IPS-NIHi11 (cell line): ENCODE results near the gene OR5AC2.

Source experiments
- DNase-seq: peaks from one replicate; pipeline ENCODE4 v3.0.0; 2012; ENCODE audit warnings: mixed read lengths, low spot score

OR5AC2 gene

GRCh38 chr3:98086873-98087272, at the start of gene OR5AC2:
OR5AC2 (plus strand) TSS chr3:98087173; CDS start chr3:98087173, 0 bp downstream.
- no peak for DNase-seq

GRCh38 chr3:98038286-98038685, 48.7 kb upstream of the OR5AC2 start:
- DNase-seq, result no peak

GRCh38 chr3:98038876-98039275, 48.1 kb upstream of the OR5AC2 start:
- DNase-seq, result no peak

- peak; percentile 65 for DNase-seq
These were observed 47.5 kb upstream of the OR5AC2 start for GRCh38 chr3:98039322-98040024.

- DNase-seq, result no peak
These were observed 45.6 kb upstream of the OR5AC2 start for GRCh38 chr3:98041350-98041749.

GRCh38 chr3:98048586-98048985, 38.4 kb upstream of the OR5AC2 start:
- DNase-seq, result no peak

GRCh38 chr3:98049271-98049670, 37.7 kb upstream of the OR5AC2 start:
- no peak for DNase-seq

GRCh38 chr3:98056035-98056434, 30.9 kb upstream of the OR5AC2 start:
- no peak for DNase-seq

GRCh38 chr3:98057631-98058030, 29.3 kb upstream of the OR5AC2 start:
- DNase-seq, result no peak

- no peak for DNase-seq
These were observed 28.6 kb upstream of the OR5AC2 start for GRCh38 chr3:98058244-98058960.

GRCh38 chr3:98068824-98069223, 18.1 kb upstream of the OR5AC2 start:
- no peak for DNase-seq

- DNase-seq, result no peak
These were observed 16.1 kb upstream of the OR5AC2 start for GRCh38 chr3:98070840-98071239.

- DNase-seq, result no peak
These were observed 13.5 kb upstream of the OR5AC2 start for GRCh38 chr3:98073486-98073885.

GRCh38 chr3:98095882-98096281, 8.9 kb downstream of the OR5AC2 start:
- DNase-seq, result no peak

GRCh38 chr3:98099848-98100247, 12.9 kb downstream of the OR5AC2 start:
- DNase-seq, result no peak

- no peak for DNase-seq
These were observed 21.2 kb downstream of the OR5AC2 start for GRCh38 chr3:98108162-98108561.

GRCh38 chr3:98109807-98110549, 23.0 kb downstream of the OR5AC2 start:
- DNase-seq, result peak; percentile 9

GRCh38 chr3:98110550-98110908, 23.6 kb downstream of the OR5AC2 start:
- DNase-seq, result no peak

- no peak for DNase-seq
These were observed 27.3 kb downstream of the OR5AC2 start for GRCh38 chr3:98114264-98114663.

GRCh38 chr3:98115717-98116116, 28.7 kb downstream of the OR5AC2 start:
- no peak for DNase-seq

GRCh38 chr3:98130421-98130820, 43.4 kb downstream of the OR5AC2 start, which contains the start of gene OR5H1:
OR5H1 (plus strand) TSS chr3:98130721; CDS start chr3:98132698, 1,977 bp downstream.
- no peak for DNase-seq

GRCh38 chr3:98136631-98137030, 49.7 kb downstream of the OR5AC2 start:
- DNase-seq, result no peak
